BE2C (cell line): ENCODE results near the gene TNFAIP8L2.
A peak's percentile ranks its signal among the peaks of the same experiment; 100 is the strongest.

ENCODE experiments used
- DNase-seq: peaks from one replicate; pipeline ENCODE4 v3.0.0-alpha.2; 2020
- H3K27me3 ChIP-seq: fragments of 250-450 bp; sonication (Bioruptor Pico); 2 replicates; pipeline ENCODE4 v1.5.1; 2020; ENCODE audit warnings: mild to moderate bottlenecking
- H3K36me3 ChIP-seq: fragments of 250-450 bp; sonication (Bioruptor Pico); 2 replicates; pipeline ENCODE4 v1.5.1; 2020; ENCODE audit warnings: mild to moderate bottlenecking
- H3K4me1 ChIP-seq: fragments of 250-450 bp; sonication (Bioruptor Pico); 2 replicates; pipeline ENCODE4 v1.5.1; 2020
- H3K4me3 ChIP-seq: 2 replicates; pipeline ENCODE4 v1.5.1; 2011; ENCODE audit warnings: low read depth, low read length
- H3K9me3 ChIP-seq: fragments of 250-450 bp; sonication (Bioruptor Pico); 2 replicates; pipeline ENCODE4 v1.5.1; 2020
- TF ChIP-seq, protein P1 (sequence below): IDR thresholded peaks from 2 replicates; pipeline ENCODE4 v1.5.1; 2012; ENCODE audit warnings: mild to moderate bottlenecking, low read depth, low read length

Gene TNFAIP8L2

DNA sequence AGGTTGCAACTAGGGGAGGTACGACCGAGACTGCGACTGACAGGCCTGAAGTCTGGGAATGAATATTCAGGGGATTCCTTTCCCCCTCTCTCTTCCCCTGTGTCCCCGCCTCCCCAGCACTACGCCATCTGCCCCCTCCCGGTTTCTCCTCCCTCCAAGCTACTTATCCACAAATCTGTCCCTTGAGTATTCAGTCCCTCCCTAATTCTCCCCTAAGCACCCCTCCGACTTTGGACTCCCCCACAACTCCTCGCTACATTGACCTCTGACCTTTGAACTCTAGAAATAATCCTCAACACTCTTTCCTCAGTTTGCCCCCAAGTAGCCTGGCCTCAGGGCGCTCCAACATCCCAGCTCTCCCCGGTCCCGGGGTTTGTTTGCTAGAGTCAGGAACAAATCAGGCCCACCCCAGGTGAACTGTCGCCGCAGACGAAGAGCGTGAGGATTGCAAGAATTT, 8.9 kb downstream of the TNFAIP8L2 start:
- H3K36me3 ChIP-seq, result peaks cover 25% of the 10 kb centered on the region
- H3K4me1 ChIP-seq, result no peaks in the 10 kb centered on the region; the same call in 1 of the 2 replicates
- TF ChIP-seq, protein P1, sequence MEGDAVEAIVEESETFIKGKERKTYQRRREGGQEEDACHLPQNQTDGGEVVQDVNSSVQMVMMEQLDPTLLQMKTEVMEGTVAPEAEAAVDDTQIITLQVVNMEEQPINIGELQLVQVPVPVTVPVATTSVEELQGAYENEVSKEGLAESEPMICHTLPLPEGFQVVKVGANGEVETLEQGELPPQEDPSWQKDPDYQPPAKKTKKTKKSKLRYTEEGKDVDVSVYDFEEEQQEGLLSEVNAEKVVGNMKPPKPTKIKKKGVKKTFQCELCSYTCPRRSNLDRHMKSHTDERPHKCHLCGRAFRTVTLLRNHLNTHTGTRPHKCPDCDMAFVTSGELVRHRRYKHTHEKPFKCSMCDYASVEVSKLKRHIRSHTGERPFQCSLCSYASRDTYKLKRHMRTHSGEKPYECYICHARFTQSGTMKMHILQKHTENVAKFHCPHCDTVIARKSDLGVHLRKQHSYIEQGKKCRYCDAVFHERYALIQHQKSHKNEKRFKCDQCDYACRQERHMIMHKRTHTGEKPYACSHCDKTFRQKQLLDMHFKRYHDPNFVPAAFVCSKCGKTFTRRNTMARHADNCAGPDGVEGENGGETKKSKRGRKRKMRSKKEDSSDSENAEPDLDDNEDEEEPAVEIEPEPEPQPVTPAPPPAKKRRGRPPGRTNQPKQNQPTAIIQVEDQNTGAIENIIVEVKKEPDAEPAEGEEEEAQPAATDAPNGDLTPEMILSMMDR, result no peak
- no peaks in the 10 kb centered on the region for H3K27me3 ChIP-seq
- H3K9me3 ChIP-seq, result no peaks in the 10 kb centered on the region
- DNase-seq, result no peak
- peak overlapping the region; percentile 89 for H3K4me3 ChIP-seq

DNA sequence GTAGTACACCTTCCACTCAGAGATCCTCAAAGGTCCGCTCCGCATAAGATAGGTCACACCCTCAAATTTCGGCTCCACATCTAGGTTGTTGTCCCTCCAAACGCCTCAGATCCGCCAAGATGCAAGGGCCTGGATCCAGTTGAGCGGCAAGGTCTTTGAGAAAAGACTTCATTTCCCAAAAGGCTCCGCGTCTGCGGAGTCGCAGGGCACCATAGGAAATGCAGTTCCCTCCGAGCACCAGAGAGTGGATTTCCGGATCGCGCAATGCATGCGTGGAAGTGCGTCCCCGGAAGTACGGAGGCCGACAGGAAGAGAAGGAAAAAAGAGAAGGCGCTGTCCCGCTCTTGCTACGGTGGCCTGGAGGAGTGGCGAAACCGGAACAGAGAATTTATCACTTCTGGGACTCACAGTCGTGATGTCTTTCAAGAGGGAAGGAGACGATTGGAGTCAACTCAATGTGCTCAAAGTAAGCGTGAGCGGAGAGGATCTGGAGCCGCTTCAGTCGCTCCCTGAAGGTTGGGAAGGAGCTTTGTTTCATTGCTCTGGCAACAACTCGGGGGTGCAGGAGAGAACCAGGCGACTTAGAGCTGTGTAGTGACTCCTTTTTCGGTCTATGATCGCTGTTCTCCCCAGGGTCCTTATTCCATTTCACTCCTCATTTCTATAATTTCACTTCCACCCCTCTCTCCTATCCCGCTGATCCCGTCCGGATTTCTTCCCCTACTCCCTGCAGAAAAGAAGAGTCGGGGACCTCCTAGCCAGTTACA, 9.5 kb downstream of the TNFAIP8L2 start, which contains the start of the genes LYSMD1 and SCNM1:
Gene LYSMD1 (minus strand): TSS at position 165 of the 767 bp plus-strand sequence. CDS start 644 bp downstream, outside the sequence.
Gene SCNM1 (plus strand): TSS at position 407 of the 767 bp plus-strand sequence. CDS start 9 bp downstream, at position 416.
- TF ChIP-seq, protein P1, result no peak
- peak within 1 kb of the TSS; percentile 89 for H3K4me3 ChIP-seq
- DNase-seq, result peak; percentile 95
- no peaks in the 10 kb centered on the region for H3K27me3 ChIP-seq
- H3K36me3 ChIP-seq, result peaks cover 19% of the 10 kb centered on the region
- no peaks in the 10 kb centered on the region; the same call in 1 of the 2 replicates for H3K4me1 ChIP-seq
- no peaks in the 10 kb centered on the region for H3K9me3 ChIP-seq

DNA sequence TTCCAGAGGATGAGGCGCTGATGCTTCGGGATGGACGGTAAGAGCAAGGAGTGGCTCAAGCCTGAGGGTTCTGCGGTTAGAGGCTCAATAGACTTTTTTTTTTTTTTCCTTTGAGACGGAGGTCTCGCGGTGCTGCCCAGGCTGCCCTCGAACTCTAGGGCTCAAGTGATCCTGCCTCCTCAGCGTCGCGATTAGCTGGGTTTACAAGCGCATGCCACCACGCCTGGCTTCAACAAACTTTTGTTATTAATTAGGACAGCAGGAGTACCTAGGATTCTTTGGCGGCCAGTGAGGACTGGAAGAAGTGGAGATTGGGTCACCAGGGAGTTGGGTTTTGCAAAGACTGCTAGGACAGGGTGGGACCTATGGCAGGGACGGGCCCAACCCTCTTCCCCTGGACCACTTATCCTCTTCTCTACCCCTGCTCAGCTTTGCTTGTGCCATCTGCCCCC, 10.1 kb downstream of the TNFAIP8L2 start:
- H3K4me3 ChIP-seq, result peak overlapping the region; percentile 89
- no peak for DNase-seq
- no peaks in the 10 kb centered on the region for H3K27me3 ChIP-seq
- no peaks in the 10 kb centered on the region for H3K9me3 ChIP-seq
- TF ChIP-seq, protein P1, result no peak
- H3K36me3 ChIP-seq, result peaks cover 13% of the 10 kb centered on the region
- no peaks in the 10 kb centered on the region; the same call in 1 of the 2 replicates for H3K4me1 ChIP-seq

DNA sequence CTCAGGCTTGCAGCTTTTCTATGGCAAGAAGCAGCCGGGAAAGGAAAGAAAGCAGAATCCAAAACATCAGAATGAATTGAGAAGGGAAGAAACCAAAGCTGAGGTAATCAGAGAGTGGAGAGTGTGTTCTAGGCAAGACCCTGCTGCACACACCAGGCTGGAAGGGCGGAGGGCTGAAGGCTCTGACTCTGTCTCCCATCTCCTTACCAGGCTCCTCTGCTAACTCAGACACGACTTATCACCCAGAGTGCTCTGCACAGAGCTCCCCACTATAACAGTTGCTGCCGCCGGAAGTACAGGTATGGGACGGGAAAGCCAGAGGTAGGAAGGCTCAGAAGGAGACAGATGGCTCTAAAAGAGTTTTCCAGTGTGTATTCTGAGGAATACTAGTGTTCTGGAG, 10.7 kb downstream of the TNFAIP8L2 start:
- no peaks in the 10 kb centered on the region for H3K27me3 ChIP-seq
- H3K4me1 ChIP-seq, result no peaks in the 10 kb centered on the region; the same call in 1 of the 2 replicates
- H3K9me3 ChIP-seq, result no peaks in the 10 kb centered on the region
- DNase-seq, result no peak
- H3K4me3 ChIP-seq, result peak overlapping the region; percentile 89
- TF ChIP-seq, protein P1, result no peak
- H3K36me3 ChIP-seq, result peaks cover 11% of the 10 kb centered on the region

DNA sequence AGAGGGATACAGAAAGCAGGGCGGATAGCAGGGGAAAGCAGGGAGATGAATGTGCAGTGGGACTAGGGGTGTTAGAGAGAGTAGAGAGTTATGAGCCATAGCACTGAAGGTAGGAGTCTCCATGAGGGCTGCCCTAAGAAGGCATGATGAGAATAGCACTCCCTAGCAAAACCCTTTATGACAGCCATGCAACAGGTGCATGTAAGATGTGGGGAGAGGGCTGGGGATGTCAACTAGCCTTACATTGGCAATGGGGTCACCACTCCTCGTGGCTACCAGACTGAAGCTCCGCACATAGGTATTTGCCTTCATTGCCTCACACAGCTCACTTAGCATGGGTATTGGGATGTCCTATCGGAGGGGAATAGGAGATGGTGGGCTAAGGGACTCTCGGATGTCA, 14.7 kb downstream of the TNFAIP8L2 start:
- TF ChIP-seq, protein P1, result no peak
- Histone ChIP-seq H3K4me1 (no peaks in the 10 kb centered on the region), H3K9me3 (no peaks in the 10 kb centered on the region), H3K27me3 (no peaks in the 10 kb centered on the region), H3K36me3 (peaks cover 21% of the 10 kb centered on the region), H3K4me3 (no peak overlapping the region)
- DNase-seq, result no peak
